Renal pelvis (tissue), 12 donors: ENCODE data around the gene RGS7. TPM values are rescaled to one million over a fixed set of nuclear protein-coding genes. Genes with fewer than 3 reads are reported as not detected.

Experiments used
- DNase-seq: peaks from one replicate; pipeline ENCODE4 v3.0.0-alpha.2; 2013
- long read RNA-seq, 16 experiments: transcript quantifications; one replicate each; lab custom pipeline, GENCODE V29; 2026
- polyA plus RNA-seq, 3 donors: library from polyadenylated mRNA; unstranded; fragments of 120-200 nt; gene quantifications; one replicate each; pipeline ENCODE4 v1.2.1, GENCODE V29; 2013; ENCODE audit not compliant: insufficient read length in 3 of 3

RGS7 gene
- 1 to 10 TPM; 4.4 to 4.9 (median 4.6) TPM for polyA plus RNA-seq
- long read RNA-seq, donor 1, result 0 reads
- long read RNA-seq, donor 2, result 0 reads
- long read RNA-seq, donor 3, result 0 reads
- long read RNA-seq, donor 4, result 0 reads
- long read RNA-seq, donor 5, result 0 reads
- long read RNA-seq, donor 6, result 0 reads
- long read RNA-seq, donor 7, result 0 reads
- long read RNA-seq, donor 8, result 0 reads
- long read RNA-seq, donor 9, result 0 reads
- long read RNA-seq, donor 10, result 0 reads
- long read RNA-seq, donor 11, result 0 reads
- long read RNA-seq, donor 12, result 0 reads
- long read RNA-seq, donor 13, result 0 reads
- long read RNA-seq, donor 14, result 0 reads
- long read RNA-seq, donor 15, result 0 reads
- long read RNA-seq, donor 16, result 0 reads

DNA sequence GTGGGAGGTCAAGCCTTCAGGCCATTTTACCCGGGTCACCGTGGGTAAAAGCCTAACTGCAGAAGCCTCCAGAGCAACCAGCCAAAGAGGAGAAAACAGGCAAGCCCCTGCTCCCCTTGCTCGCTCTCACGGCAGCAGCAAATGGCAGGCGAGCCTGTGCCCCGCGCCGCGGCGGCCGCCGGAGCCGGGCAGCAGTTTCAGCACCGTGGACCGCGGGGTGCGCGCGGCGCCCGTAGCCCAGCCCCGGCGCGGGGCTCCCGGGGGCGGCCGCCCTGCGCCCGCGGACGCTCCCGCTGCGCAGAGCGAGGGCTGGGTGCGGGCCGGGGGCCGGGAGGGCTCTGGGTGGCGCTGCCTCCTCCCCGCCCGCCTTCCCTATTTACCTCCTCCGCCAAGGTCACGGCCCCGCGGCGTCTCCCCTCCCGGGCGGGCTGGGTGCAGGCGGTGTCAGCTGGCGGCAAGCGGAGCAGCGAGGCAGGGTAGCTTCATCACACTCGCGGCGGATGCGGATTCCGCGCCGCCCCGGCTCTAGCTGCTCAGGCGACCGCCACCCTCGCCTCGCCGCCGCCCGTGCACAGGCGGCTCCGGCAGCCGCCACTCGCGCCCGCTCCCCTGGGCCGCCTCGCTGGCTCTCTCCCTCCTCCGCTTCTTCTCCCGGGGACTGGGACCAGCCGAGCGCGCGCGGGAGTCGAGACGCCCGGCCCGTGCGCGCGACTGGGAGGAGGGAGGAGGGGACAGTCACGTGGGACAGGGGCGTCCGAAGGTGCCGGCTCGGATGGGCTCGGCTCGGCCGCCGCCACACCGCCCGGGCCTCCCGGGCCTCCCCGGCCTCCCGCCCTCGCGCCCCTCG lies at the start of gene RGS7:
TSS of gene RGS7 (minus strand) at position 687 of the 847 bp plus-strand sequence.
- peak; percentile 77 for DNase-seq

DNA sequence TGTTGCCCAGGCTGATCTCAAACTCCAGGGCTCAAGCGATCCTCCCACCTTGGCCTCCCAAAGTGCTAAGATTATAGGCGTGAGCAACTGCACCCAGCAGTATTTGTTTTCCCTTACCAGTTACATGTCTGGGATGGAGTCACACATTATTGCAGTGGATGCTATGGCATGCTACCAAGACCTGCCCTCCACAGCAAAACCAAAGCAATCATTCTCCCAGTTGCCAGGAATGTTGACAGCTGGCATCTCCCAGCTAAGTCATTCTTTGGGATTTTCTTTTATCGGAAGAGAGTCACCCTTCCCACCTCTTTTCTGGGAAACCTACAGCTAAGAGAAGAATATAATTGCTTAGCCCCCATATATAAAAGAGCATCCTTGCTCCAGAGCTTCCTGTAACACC lies 49.4 kb upstream of the RGS7 start:
- DNase-seq, result no peak

GRCh38 chr1:241401156-241401555 lies 44.2 kb upstream of the RGS7 start:
- no peak for DNase-seq

DNA sequence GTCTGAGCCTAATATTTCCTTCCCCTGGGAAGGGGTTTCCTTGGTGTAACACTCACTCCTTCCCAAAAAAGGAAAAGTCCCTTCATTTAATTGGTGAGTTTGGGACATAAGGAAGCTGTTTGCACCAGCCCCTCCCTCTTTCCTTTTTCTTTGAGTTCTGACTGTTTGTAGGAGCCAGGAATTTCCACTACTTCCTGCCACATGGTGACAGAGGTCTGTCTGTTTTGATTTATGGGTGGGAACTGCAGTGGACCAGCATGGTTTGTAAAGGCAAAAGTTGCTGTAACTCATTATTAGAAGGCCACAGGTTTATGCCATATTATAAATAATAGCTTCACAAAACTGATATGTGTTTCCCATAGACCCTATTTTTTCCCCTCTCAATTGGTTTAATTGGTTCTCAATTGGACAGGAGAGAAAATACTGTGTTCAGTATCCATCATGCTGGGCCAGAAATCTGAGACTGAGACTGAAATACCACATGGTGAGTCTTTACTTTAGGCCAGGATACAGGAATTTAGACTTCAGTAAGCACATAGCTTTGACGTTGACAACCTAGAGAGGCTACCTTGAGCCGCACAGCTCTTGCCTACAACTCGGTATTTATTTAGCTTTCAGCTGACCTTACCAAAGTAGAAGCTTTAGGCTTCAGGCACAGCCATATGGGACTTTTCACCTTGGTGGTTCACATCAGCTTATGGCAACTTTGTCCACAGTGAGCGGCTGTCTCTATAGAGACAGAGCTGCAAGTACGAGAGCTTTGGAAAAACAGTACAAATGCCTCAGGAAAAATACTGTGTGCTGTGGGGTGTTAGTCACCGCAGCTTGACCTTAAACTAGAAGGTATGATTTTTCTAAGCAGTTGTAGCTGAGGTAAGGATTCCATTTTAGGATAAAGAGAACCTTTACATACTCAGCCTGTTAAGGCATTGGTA lies 40.0 kb upstream of the RGS7 start:
- peak; percentile 15 for DNase-seq

DNA sequence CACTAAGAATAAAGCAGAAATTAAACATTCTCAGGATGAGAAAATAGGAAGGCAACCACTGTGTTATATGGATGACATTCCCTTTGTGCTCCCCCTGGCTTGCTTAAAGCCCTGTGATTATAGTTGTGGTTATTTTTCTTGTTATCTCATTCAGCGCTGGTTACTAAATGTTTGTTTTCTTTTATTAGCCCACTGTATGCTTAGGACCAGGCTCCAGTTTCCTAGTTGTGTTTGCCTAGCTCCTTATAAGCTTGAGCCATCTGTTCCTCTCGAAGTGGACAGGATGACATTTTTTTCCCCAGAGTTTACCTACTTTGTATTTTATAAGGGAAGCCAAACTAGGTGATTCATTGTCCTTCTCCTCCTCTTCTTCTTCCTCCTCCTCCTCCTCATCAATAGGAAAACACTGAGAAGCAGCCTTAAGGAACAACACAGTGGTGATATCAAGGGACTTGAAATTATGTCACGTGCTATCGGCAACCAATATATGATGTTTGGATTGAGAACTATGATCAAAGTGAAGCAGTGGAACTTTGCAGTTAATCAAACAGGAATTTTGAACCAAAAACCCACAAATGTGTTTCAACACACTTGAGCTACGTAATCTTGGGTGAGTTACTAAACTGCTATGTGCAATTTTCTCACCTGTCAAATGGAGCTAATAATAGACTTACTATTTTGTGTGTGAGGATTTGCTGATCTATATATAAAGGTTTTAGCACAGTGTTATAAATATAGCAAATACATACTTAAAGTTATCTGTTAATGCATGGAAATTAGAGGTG lies 35.1 kb upstream of the RGS7 start:
- DNase-seq, result no peak

DNA sequence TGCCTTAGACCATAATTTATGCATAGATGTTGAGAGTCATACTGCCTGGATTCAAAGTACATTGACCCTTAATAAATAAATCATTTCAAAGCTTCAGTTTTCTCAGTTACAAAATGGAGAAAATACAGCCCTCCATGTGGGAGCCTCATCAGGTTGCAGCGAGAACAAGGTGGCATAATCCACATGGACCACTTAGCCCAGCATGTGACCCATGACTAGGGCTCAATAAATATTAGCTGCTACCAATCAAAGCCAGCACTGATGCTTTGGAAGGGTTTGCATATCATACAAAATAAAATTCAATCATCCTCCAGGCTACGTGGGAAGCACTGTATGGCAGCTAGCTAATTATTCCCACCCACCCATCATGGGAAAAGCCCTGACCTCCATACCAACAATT lies 33.5 kb upstream of the RGS7 start:
- no peak for DNase-seq

DNA sequence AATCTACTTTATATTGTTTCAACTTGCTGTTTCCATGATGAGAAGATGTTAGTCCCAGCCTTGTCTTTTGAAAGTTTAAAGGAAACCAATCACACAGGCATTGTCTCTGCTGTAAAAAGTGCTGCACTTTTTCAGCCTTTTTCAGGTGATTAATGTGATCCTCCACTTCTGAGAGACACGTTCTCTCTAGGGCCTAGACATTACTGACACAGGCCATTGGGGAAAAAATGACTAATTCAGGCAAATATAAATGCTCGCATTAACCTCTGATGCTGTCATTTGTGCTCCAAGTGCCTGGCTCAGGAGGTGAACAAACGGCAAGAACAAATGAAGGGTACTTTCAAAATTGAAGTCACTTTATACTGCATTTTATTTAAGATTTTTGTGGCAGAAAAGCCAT lies 32.4 kb upstream of the RGS7 start:
- DNase-seq, result no peak

DNA sequence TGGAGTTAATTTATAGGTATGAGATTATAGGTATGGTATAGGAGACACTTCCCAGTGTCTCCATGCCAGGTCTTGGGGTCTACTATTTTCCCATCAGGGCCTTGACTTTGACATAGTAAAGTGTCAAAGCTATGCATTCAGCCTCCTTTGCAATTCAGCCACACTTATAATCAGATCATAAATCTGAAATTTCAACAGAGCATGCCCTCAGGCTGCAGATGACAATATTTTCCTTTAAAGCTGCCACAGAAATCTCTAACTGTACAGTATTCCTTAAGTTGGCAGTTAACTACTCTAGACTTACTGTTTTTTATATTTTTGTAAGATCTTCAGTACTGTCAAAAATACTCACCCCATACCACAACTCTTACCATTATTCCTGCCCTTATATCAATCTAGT lies 30.2 kb upstream of the RGS7 start:
- no peak for DNase-seq

DNA sequence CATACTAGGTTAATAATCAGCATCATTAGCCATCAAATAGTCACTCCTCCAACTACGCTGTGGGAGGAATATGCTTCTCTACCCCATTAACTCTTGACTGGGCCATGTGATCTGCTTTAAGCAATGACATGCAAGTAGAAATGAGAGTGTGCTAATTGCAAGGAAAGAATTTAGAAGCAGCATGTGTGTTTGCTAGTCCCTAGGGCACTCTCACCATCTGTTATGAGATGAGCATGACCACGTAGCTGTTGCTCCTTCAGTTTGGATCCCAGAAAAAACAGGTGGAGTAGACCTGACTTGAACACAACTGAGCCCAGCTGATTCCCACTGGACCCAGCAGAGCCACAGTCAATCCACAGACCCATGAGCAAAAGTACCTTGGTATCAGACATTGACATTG lies 19.7 kb upstream of the RGS7 start:
- DNase-seq, result no peak

GRCh38 chr1:241375886-241376285 lies 18.9 kb upstream of the RGS7 start:
- DNase-seq, result no peak

- DNase-seq, result no peak
Observed at GRCh38 chr1:241366196-241366595, 9.2 kb upstream of the RGS7 start.

DNA sequence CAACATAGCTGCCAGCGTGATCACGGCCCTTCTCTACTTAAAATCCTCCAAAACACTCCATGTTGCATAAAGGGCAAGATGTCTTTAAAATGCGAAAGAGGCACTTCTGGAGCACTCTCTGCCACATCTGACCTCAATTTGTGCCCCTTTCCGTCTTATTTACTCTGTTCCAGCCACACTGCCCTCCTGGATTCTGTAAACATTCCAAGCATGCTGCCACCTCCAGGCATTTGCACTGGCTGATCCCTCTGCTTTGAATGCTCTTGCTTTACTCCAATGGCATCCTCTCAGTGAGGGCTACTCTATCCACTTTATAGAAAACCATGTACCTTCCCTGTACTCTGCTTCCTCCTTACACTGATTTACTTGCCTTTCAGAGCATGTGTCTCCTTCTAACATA lies 5.3 kb upstream of the RGS7 start:
- DNase-seq, result no peak

DNA sequence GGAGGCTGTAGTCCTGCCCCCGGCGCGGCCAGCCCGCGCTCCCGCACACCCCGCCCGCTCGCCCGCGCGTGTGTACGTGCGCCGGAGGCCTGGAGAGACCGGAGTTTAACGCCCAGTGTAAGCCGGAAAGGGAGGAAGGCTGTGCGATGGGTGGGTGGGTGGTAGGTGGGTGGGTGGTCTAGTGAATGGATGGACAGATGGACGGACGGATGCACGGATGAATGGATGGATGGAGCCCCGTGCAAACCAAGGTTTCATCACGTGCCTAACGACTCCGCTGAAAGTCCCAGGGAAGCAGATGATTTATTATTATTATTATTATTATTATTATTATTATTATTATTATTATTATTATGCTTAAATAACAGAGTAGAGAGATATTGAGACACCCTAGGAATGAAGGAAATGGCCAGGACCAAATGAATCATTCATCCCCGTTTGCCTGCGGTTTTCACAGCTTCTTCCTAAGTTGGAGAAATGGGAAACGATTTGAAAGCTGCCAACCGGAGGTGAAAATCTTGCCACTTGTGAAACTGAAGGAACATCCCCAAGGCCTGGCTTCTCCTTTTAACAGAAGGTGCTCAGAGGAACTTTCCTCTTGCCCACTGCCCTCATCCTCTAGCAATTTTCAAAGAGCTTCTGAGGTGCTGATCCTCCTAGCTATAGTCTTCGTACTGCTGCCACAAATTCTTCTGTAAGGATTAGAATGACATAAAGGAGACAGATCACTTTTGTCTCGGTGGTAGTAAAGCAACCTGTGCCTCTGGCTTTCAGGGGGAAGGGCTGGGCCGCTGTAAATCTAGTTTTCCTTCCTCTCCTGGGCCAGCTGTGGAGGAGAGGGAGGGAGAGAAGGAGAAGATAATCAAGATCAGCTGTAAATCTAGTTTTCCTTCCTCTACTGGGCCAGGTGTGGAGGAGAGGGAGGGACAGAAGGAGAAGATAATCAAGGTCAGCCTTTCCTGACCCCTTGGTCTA lies 648 bp upstream of the RGS7 start:
- DNase-seq, result no peak

GRCh38 chr1:241356187-241356518 lies 852 bp downstream of the RGS7 start:
- no peak for DNase-seq

- no peak for DNase-seq
Observed at GRCh38 chr1:241355311-241356010, 1.5 kb downstream of the RGS7 start.

DNA sequence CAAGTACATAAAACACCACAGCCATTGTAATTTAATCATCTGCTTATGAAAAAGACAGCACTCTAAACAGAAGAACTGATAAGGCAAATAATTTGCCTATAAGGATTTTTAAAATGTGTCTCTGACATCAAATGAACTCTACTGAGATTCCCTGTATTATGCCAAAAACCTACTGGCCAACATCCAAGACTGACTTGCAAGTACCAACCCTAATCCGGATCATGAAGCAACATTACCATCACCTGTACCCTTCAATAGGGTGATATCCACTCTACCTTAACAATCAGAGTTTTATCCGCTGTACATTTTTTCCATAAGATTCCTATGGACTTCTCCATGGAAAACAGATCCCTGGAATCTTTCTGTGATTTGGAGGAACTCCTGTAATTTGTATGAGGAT lies 4.6 kb downstream of the RGS7 start:
- DNase-seq, result no peak

GRCh38 chr1:241351841-241352240 lies 5.2 kb downstream of the RGS7 start:
- no peak for DNase-seq

DNA sequence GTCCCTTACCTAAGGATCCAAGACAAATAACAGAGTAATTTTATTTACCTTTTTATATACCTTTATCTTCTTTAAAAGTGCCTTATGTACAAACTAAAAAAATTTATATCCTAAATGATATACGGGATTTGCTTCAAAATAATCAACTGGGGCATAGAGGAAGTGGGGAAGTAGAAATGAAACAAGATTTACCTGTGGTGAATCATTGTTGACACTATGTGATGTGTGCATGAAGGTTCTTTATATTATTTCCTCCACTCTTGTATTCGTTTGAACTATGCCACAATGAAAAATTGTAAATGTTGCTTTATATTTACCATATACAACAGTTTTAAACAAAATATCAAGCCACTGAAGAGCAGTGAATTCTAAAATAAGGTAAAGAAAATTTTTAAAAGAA lies 13.0 kb downstream of the RGS7 start:
- no peak for DNase-seq

- DNase-seq, result no peak
Observed at GRCh38 chr1:241336335-241336734, 20.7 kb downstream of the RGS7 start.

GRCh38 chr1:241332987-241333386 lies 24.0 kb downstream of the RGS7 start:
- no peak for DNase-seq
